K562 (cell line): ENCODE data around the gene EEF2. TPM values are rescaled to one million over a fixed set of nuclear protein-coding genes. Genes with fewer than 3 reads are reported as not detected.
A peak's percentile ranks its signal among the peaks of the same experiment; 100 is the strongest.

Source experiments
- ARHGAP35 ChIP-seq: fragments of 450-650 bp; IDR thresholded peaks from 2 replicates; pipeline ENCODE4 v1.6.1; 2018; ENCODE audit not compliant: partially characterized antibody
- COPS2 ChIP-seq: fragments of 450-650 bp; conservative IDR thresholded peaks from 2 replicates; pipeline ENCODE4 v1.6.1; 2016; ENCODE audit warnings: mild to moderate bottlenecking, moderate library complexity
- CUX1 ChIP-seq: fragments of 200-800 bp; sonication (Bioruptor generic); IDR thresholded peaks from 2 replicates; pipeline ENCODE4 v1.6.1; 2016; ENCODE audit warnings: missing genetic modification characterization, missing compliant biosample characterization
- FOS ChIP-seq: IDR thresholded peaks from 3 replicates; pipeline ENCODE4 v1.6.1; 2011; ENCODE audit not compliant: insufficient read length; ENCODE audit errors: extremely low read depth
- HDAC2 ChIP-seq: fragments of 450-650 bp; IDR thresholded peaks from 2 replicates; pipeline ENCODE4 v1.6.1; 2016; ENCODE audit warnings: mild to moderate bottlenecking
- HMG20B ChIP-seq: fragments of 250-450 bp; sonication (Bioruptor Pico); IDR thresholded peaks from 2 replicates; pipeline ENCODE4 v1.5.0; 2021; ENCODE audit warnings: mild to moderate bottlenecking
- NFATC3 ChIP-seq: fragments of 450-650 bp; IDR thresholded peaks from 2 replicates; pipeline ENCODE4 v1.6.1; 2017; ENCODE audit warnings: mild to moderate bottlenecking
- NR4A1 ChIP-seq, 2 experiments: fragments of 250-450 bp in 1 of 2; fragments of 450-650 bp in 1 of 2; sonication (Bioruptor Pico) in 1 of 2; IDR thresholded peaks; 2 replicates each; pipeline versions ENCODE4 v1.4.0 to v1.6.1; 2016 to 2020; ENCODE audit warnings: mild to moderate bottlenecking in 2 of 2, missing compliant biosample characterization in 1 of 2, missing genetic modification characterization in 1 of 2, moderate library complexity in 1 of 2
- SPI1 ChIP-seq: IDR thresholded peaks from 2 replicates; pipeline ENCODE4 v1.6.1; 2011; ENCODE audit warnings: low read depth, low read length, control low read depth, borderline replicate concordance
- STAT5B ChIP-seq: fragments of 250-450 bp; sonication (Bioruptor Pico); IDR thresholded peaks from 2 replicates; pipeline ENCODE4 v1.8.0; 2021; ENCODE audit warnings: mild to moderate bottlenecking, inconsistent platforms
- ZNF395 ChIP-seq: fragments of 200-800 bp; sonication (Bioruptor generic); IDR thresholded peaks from 2 replicates; pipeline ENCODE4 v1.6.1; 2017; ENCODE audit warnings: missing genetic modification characterization, missing compliant biosample characterization
- polyA plus RNA-seq, 8 experiments: library from polyadenylated mRNA; depleted of rRNA in 4 of 8; stranded (reverse) in 5 of 8; unstranded in 3 of 8; fragments of >200 nt; fragmentation: Nextera tagmentation in 2 of 8; fragmentation: Illumina TruSeq in 1 of 8; extraction: Ambion mirVana in 2 of 8; extraction: Trizol in 1 of 8; gene quantifications; 2 replicates each; pipeline versions ENCODE4 v1.2.1 to v1.2.3, GENCODE V29; 2011 to 2014; ENCODE audit warnings: inconsistent platforms in 1 of 8, missing spikeins in 1 of 8
- total RNA-seq, 7 experiments: library from RNA; depleted of rRNA in 6 of 7; stranded (reverse); fragments of >200 nt in 6 of 7; fragmentation: Illumina TruSeq in 2 of 7; extraction: Trizol in 2 of 7; gene quantifications; 2 replicates each; pipeline versions ENCODE4 v1.2.1 to v1.2.3, GENCODE V29; 2011 to 2021; ENCODE audit warnings: low replicate concordance in 1 of 7
- TF ChIP-seq, protein P1 (sequence below), 2 experiments: fragments of 200-800 bp in 1 of 2; sonication (Bioruptor generic) in 1 of 2; sonication (generic) in 1 of 2; formaldehyde crosslinking in 1 of 2; IDR thresholded peaks in 1 of 2; conservative IDR thresholded peaks in 1 of 2; 2 replicates each; pipeline versions ENCODE4 v1.5.0 to v1.6.1; 2016 to 2020; ENCODE audit warnings: missing compliant biosample characterization in 1 of 2, missing genetic modification characterization in 1 of 2, missing genetic modification reagents in 1 of 2
- TF ChIP-seq, protein P2 (sequence below): fragments of 450-650 bp; conservative IDR thresholded peaks from 2 replicates; pipeline ENCODE4 v1.6.1; 2016; ENCODE audit warnings: missing genetic modification characterization, low read depth, mild to moderate bottlenecking, control low read depth, missing compliant biosample characterization
- TF ChIP-seq, protein P3 (sequence below): fragments of 250-450 bp; sonication (Bioruptor Pico); IDR thresholded peaks from 2 replicates; pipeline ENCODE4 v1.5.0; 2021

The EEF2 gene
- total and polyA plus RNA-seq, 9 of the 15 experiments (the other 6 are each of a cell fraction or from before 2014, with no cell fraction given): 372 to 3,003 (median 1,453) TPM

- TF ChIP-seq, protein P1, sequence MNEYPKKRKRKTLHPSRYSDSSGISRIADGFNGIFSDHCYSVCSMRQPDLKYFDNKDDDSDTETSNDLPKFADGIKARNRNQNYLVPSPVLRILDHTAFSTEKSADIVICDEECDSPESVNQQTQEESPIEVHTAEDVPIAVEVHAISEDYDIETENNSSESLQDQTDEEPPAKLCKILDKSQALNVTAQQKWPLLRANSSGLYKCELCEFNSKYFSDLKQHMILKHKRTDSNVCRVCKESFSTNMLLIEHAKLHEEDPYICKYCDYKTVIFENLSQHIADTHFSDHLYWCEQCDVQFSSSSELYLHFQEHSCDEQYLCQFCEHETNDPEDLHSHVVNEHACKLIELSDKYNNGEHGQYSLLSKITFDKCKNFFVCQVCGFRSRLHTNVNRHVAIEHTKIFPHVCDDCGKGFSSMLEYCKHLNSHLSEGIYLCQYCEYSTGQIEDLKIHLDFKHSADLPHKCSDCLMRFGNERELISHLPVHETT (CRISPR knock-in tag; conservative IDR thresholded peaks at IDR 0.05 in 1 of 2, IDR thresholded peaks at IDR 0.05 in 1 of 2): no peak
- TF ChIP-seq HDAC2 (no peak), NR4A1 (CRISPR knock-in tag; IDR thresholded peaks at IDR 0.05) (no peak), NR4A1 (tag; IDR thresholded peaks at IDR 0.05) (0 out of 2 replicates have a peak, but pooled peaks have one; percentile 23), ZNF395 (CRISPR knock-in tag) (no peak), CUX1 (CRISPR knock-in tag) (no peak), COPS2 (no peak), NFATC3 (no peak), ARHGAP35 (no peak), SPI1 (no peak), HMG20B (CRISPR knock-in tag) (no peak), FOS (no peak), STAT5B (CRISPR knock-in tag) (no peak)
- TF ChIP-seq, protein P2, sequence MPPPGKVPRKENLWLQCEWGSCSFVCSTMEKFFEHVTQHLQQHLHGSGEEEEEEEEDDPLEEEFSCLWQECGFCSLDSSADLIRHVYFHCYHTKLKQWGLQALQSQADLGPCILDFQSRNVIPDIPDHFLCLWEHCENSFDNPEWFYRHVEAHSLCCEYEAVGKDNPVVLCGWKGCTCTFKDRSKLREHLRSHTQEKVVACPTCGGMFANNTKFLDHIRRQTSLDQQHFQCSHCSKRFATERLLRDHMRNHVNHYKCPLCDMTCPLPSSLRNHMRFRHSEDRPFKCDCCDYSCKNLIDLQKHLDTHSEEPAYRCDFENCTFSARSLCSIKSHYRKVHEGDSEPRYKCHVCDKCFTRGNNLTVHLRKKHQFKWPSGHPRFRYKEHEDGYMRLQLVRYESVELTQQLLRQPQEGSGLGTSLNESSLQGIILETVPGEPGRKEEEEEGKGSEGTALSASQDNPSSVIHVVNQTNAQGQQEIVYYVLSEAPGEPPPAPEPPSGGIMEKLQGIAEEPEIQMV (tag): no peak
- TF ChIP-seq, protein P3, sequence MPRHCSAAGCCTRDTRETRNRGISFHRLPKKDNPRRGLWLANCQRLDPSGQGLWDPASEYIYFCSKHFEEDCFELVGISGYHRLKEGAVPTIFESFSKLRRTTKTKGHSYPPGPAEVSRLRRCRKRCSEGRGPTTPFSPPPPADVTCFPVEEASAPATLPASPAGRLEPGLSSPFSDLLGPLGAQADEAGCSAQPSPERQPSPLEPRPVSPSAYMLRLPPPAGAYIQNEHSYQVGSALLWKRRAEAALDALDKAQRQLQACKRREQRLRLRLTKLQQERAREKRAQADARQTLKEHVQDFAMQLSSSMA (CRISPR knock-in tag): no peak
These were observed 2.5 kb upstream of the EEF2 start (continued) for GRCh38 chr19:3987619-3988371.
